Lower lobe of right lung (tissue), 2 donors: ENCODE results near the gene CCDC14. TPM values are rescaled to one million over a fixed set of nuclear protein-coding genes. Genes with fewer than 3 reads are reported as not detected.

Experiments used
- ATAC-seq, 2 donors: fragments of 200-7000 bp; cut with Tn5 transposase; one replicate each; pipeline ENCODE4 v1.9.1; 2020 to 2022; ENCODE audit warnings: mild to moderate bottlenecking in 2 of 2, moderate library complexity in 2 of 2
- DNase-seq: peaks from one replicate; pipeline ENCODE4 v3.0.0-alpha.2; 2020
- H3K27ac ChIP-seq: fragments of 200-600 bp; one replicate; pipeline ENCODE4 v1.8.0; 2022
- H3K27me3 ChIP-seq: fragments of 200-600 bp; one replicate; pipeline ENCODE4 v1.8.0; 2022; ENCODE audit warnings: low read depth
- H3K36me3 ChIP-seq: fragments of 200-600 bp; one replicate; pipeline ENCODE4 v1.8.0; 2022; ENCODE audit warnings: mild to moderate bottlenecking
- H3K4me1 ChIP-seq: fragments of 200-600 bp; one replicate; pipeline ENCODE4 v1.8.0; 2022
- H3K4me3 ChIP-seq: fragments of 200-600 bp; one replicate; pipeline ENCODE4 v1.8.0; 2022; ENCODE audit warnings: mild to moderate bottlenecking
- H3K9me3 ChIP-seq: fragments of 200-600 bp; one replicate; pipeline ENCODE4 v1.8.0; 2022
- CTCF ChIP-seq: fragments of 200-600 bp; IDR thresholded peaks from one replicate; pipeline ENCODE4 v1.8.0; 2022; ENCODE audit warnings: antibody characterized with exemption, mild to moderate bottlenecking
- intact Hi-C: fragments of 100-400 bp; cut with DNase I; formaldehyde crosslinking; loops from one replicate; pipeline ENCODE4 v1.11.0; 2022
- total RNA-seq: library from RNA; stranded (reverse); fragmentation: NEBNext Ultra II Directional; extraction: Animal tissue kit (Norgen Biotek cat#: 25700); gene quantifications from one replicate; pipeline ENCODE4 v1.2.1, GENCODE V29; 2021
- donor health status: DM: no; HTN: yes; CAD: no; lungs with severe emphysema.

The CCDC14 gene
- total RNA-seq, 1 donor from 2014 or later: 36.8 TPM

GRCh38 chr3:123961508-123961856 is 453 bp upstream of the CCDC14 start:
- TF ChIP-seq CTCF: no peak
- H3K4me1 ChIP-seq: peaks cover 11% of the 10 kb centered on the region
- peaks cover 2% of the 10 kb centered on the region for H3K36me3 ChIP-seq
- DNase-seq (no peak), ATAC-seq (no peak)
- peak overlapping the region; percentile 81 for H3K27ac ChIP-seq
- no peaks in the 10 kb centered on the region for H3K27me3 ChIP-seq
- H3K4me3 ChIP-seq: peak overlapping the region; percentile 80
- H3K9me3 ChIP-seq: no peaks in the 10 kb centered on the region
- intact Hi-C loops: no loop called here

GRCh38 chr3:123953735-123954134 is 7.3 kb downstream of the CCDC14 start:
- intact Hi-C loops: no loop called here
- no peak for ATAC-seq
- no peak for TF ChIP-seq CTCF

GRCh38 chr3:123952844-123953520 is 8.0 kb downstream of the CCDC14 start:
- TF ChIP-seq CTCF: no peak

More at GRCh38 chr3:123953735-123954134, 7.3 kb downstream of the CCDC14 start:
- Histone ChIP-seq H3K27ac (no peak overlapping the region), H3K27me3 (no peaks in the 10 kb centered on the region), H3K9me3 (no peaks in the 10 kb centered on the region), H3K4me3 (no peak overlapping the region), H3K4me1 (no peaks in the 10 kb centered on the region), H3K36me3 (peaks cover 33% of the 10 kb centered on the region)
- no peak for DNase-seq

GRCh38 chr3:123951522-123952447 is 9.2 kb downstream of the CCDC14 start:
- intact Hi-C loops: no loop called here
- Histone ChIP-seq H3K27me3 (no peaks in the 10 kb centered on the region), H3K4me1 (no peaks in the 10 kb centered on the region), H3K36me3 (peaks cover 52% of the 10 kb centered on the region), H3K9me3 (no peaks in the 10 kb centered on the region), H3K27ac (peak overlapping the region; percentile 31), H3K4me3 (no peak overlapping the region)
- TF ChIP-seq CTCF: no peak
- ATAC-seq (peak; percentile 93 to 97), DNase-seq (no peak)

More at GRCh38 chr3:123952844-123953520, 8.0 kb downstream of the CCDC14 start:
- no peaks in the 10 kb centered on the region for H3K27me3 ChIP-seq
- no peak overlapping the region for H3K4me3 ChIP-seq
- H3K9me3 ChIP-seq: no peaks in the 10 kb centered on the region
- DNase-seq (no peak), ATAC-seq (no peak)
- intact Hi-C loops: no loop called here
- H3K27ac ChIP-seq: no peak overlapping the region
- H3K36me3 ChIP-seq: peaks cover 41% of the 10 kb centered on the region
- no peaks in the 10 kb centered on the region for H3K4me1 ChIP-seq

- intact Hi-C loops: no loop called here
- Histone ChIP-seq H3K36me3 (peaks cover 53% of the 10 kb centered on the region), H3K4me1 (no peaks in the 10 kb centered on the region), H3K27ac (no peak overlapping the region), H3K4me3 (no peak overlapping the region), H3K27me3 (no peaks in the 10 kb centered on the region), H3K9me3 (no peaks in the 10 kb centered on the region)
- DNase-seq (no peak), ATAC-seq (no peak)
- TF ChIP-seq CTCF: no peak
Measured at GRCh38 chr3:123949641-123950040, 11.4 kb downstream of the CCDC14 start.
